IMR-90 (cell line): ENCODE measurements around the gene IMP3. TPM values are rescaled to one million over a fixed set of nuclear protein-coding genes. Genes with fewer than 3 reads are reported as not detected.

Experiments
- ATAC-seq: fragments of 200-7000 bp; cut with Tn5 transposase; 2 replicates; pipeline ENCODE4 v1.9.1; 2020; ENCODE audit warnings: low read depth, mild to moderate bottlenecking, moderate library complexity
- BruUV-seq: library from RNA; stranded (reverse); fragments of 400-500 nt; replicated peaks from 2 replicates; lab custom pipeline; 2021; lab: Mats Ljungman, UMichigan
- CTCF ChIA-PET: fragments of 300-600 bp; formaldehyde crosslinking; extraction: SDS; loops from one replicate; lab custom pipeline; 2021; ENCODE audit warnings: antibody characterized with exemption; lab: Yijun Ruan, JAX
- POLR2A ChIA-PET: fragments of 300-600 bp; sonication (Branson Sonifier 250); formaldehyde crosslinking; loops from one replicate; lab custom pipeline; 2022; ENCODE audit warnings: antibody characterized with exemption; ENCODE audit not compliant: unreplicated experiment; lab: Charles Lee
- DNase-seq: peaks from one replicate; pipeline ENCODE4 v3.0.0; 2013
- H2AFZ ChIP-seq: replicated peaks from 2 replicates; pipeline ENCODE3; 2013; ENCODE audit warnings: low read length, mild to moderate bottlenecking; ENCODE audit not compliant: poor library complexity
- H2AK5ac ChIP-seq: 2 replicates; pipeline ENCODE4 v1.6.1; 2013; ENCODE audit warnings: low read depth, low read length, inconsistent platforms
- H2AK9ac ChIP-seq: replicated peaks from 2 replicates; pipeline ENCODE3; 2013; ENCODE audit warnings: mild to moderate bottlenecking, low read depth, low read length, moderate library complexity; ENCODE audit not compliant: poor library complexity
- H2BK120ac ChIP-seq: 2 replicates; pipeline ENCODE4 v1.6.1; 2013; ENCODE audit warnings: low read depth, low read length, inconsistent platforms
- H2BK15ac ChIP-seq: 3 replicates; pipeline ENCODE4 v1.6.1; 2013; ENCODE audit warnings: low read depth, low read length, inconsistent platforms
- H2BK20ac ChIP-seq: 2 replicates; pipeline ENCODE4 v1.6.1; 2013; ENCODE audit warnings: low read depth, mild to moderate bottlenecking, inconsistent platforms, low read length, moderate library complexity
- H2BK5ac ChIP-seq: 2 replicates; pipeline ENCODE4 v1.6.1; 2013; ENCODE audit warnings: mild to moderate bottlenecking, low read depth, low read length, inconsistent platforms; ENCODE audit not compliant: poor library complexity, severe bottlenecking
- H3K14ac ChIP-seq: replicated peaks from 2 replicates; pipeline ENCODE4 v1.6.1; 2013; ENCODE audit warnings: low read depth, low read length, inconsistent platforms
- H3K18ac ChIP-seq: 2 replicates; pipeline ENCODE4 v1.6.1; 2013; ENCODE audit warnings: low read depth, low read length, control low read depth
- H3K23ac ChIP-seq: 2 replicates; pipeline ENCODE4 v1.6.1; 2013; ENCODE audit warnings: low read depth, low read length, inconsistent platforms
- H3K27ac ChIP-seq: 2 replicates; pipeline ENCODE4 v1.5.1; 2013; ENCODE audit warnings: mild to moderate bottlenecking, control low read depth, low read length; ENCODE audit not compliant: insufficient read depth
- H3K27me3 ChIP-seq: 2 replicates; pipeline ENCODE4 v1.6.1; 2013; ENCODE audit warnings: low read length; ENCODE audit not compliant: control insufficient read depth, insufficient read depth
- H3K36me3 ChIP-seq: 2 replicates; pipeline ENCODE4 v1.6.1; 2013; ENCODE audit warnings: low read length, mixed read lengths; ENCODE audit not compliant: control insufficient read depth, insufficient read depth
- H3K4ac ChIP-seq: 2 replicates; pipeline ENCODE4 v1.6.1; 2013; ENCODE audit warnings: low read depth, low read length, inconsistent platforms
- H3K4me1 ChIP-seq: 2 replicates; pipeline ENCODE4 v1.6.1; 2013; ENCODE audit warnings: low read length, mixed read lengths; ENCODE audit not compliant: control insufficient read depth, insufficient read depth
- H3K4me2 ChIP-seq: 2 replicates; pipeline ENCODE4 v1.6.1; 2013; ENCODE audit warnings: low read depth, mild to moderate bottlenecking, control low read depth, low read length, moderate library complexity
- H3K4me3 ChIP-seq: 2 replicates; pipeline ENCODE4 v1.5.1; 2013; ENCODE audit warnings: low read depth, mild to moderate bottlenecking, control low read depth, low read length, moderate library complexity; ENCODE audit not compliant: insufficient read depth
- H3K56ac ChIP-seq: 2 replicates; pipeline ENCODE4 v1.6.1; 2013; ENCODE audit warnings: low read length, inconsistent platforms; ENCODE audit not compliant: insufficient read depth; ENCODE audit errors: extremely low read depth
- H3K79me1 ChIP-seq, 2 experiments: 2 replicates each; pipeline ENCODE4 v1.6.1; 2013; ENCODE audit warnings: low read length in 2 of 2, inconsistent platforms in 1 of 2, low read depth in 1 of 2
- H3K9ac ChIP-seq: 2 replicates; pipeline ENCODE4 v1.6.1; 2013; ENCODE audit warnings: low read depth, low read length, control low read depth
- H3K9me1 ChIP-seq: 2 replicates; pipeline ENCODE4 v1.6.1; 2013; ENCODE audit warnings: low read length, inconsistent platforms; ENCODE audit not compliant: insufficient read depth
- H3K9me3 ChIP-seq: 2 replicates; pipeline ENCODE4 v1.6.1; 2013; ENCODE audit warnings: low read length; ENCODE audit not compliant: control insufficient read depth, insufficient read depth
- H4K20me1 ChIP-seq: 2 replicates; pipeline ENCODE4 v1.6.1; 2013; ENCODE audit warnings: low read length, inconsistent platforms; ENCODE audit not compliant: insufficient read depth
- H4K5ac ChIP-seq: 2 replicates; pipeline ENCODE4 v1.6.1; 2013; ENCODE audit warnings: mild to moderate bottlenecking, low read depth, low read length, control low read depth
- H4K8ac ChIP-seq, 2 experiments: 2 replicates each; pipeline ENCODE4 v1.6.1; 2013; ENCODE audit warnings: low read depth in 2 of 2, low read length in 2 of 2, control low read depth in 1 of 2, inconsistent platforms in 1 of 2
- H4K91ac ChIP-seq: 2 replicates; pipeline ENCODE4 v1.6.1; 2013; ENCODE audit warnings: low read depth, low read length, inconsistent platforms; ENCODE audit not compliant: insufficient read depth
- BHLHE40 ChIP-seq: fragments of 150-350 bp; IDR thresholded peaks from 2 replicates; pipeline ENCODE4 v1.6.1; 2016; ENCODE audit warnings: mild to moderate bottlenecking, low read depth, low read length
- CEBPB ChIP-seq: IDR thresholded peaks from 2 replicates; pipeline ENCODE4 v1.6.1; 2012; ENCODE audit warnings: low read depth, low read length, improper control_type of control experiment
- CHD1 ChIP-seq: IDR thresholded peaks from 2 replicates; pipeline ENCODE4 v1.6.1; 2012; ENCODE audit warnings: low read depth, low read length, improper control_type of control experiment
- MAFK ChIP-seq: IDR thresholded peaks from 2 replicates; pipeline ENCODE4 v1.6.1; 2012; ENCODE audit warnings: low read depth, low read length, improper control_type of control experiment
- MAZ ChIP-seq: IDR thresholded peaks from 2 replicates; pipeline ENCODE4 v1.6.1; 2012; ENCODE audit warnings: low read depth, mild to moderate bottlenecking, low read length, improper control_type of control experiment, moderate library complexity, borderline replicate concordance
- MXI1 ChIP-seq: IDR thresholded peaks from 2 replicates; pipeline ENCODE4 v1.6.1; 2012; ENCODE audit warnings: low read depth, mild to moderate bottlenecking, low read length, moderate library complexity, borderline replicate concordance
- NFE2L2 ChIP-seq: fragments of 150-350 bp; IDR thresholded peaks from 2 replicates; pipeline ENCODE4 v1.6.1; 2016; ENCODE audit warnings: low read depth, mild to moderate bottlenecking, low read length
- POLR2A ChIP-seq: IDR thresholded peaks from 2 replicates; pipeline ENCODE4 v1.6.1; 2012; ENCODE audit warnings: mild to moderate bottlenecking, low read depth, low read length
- RAD21 ChIP-seq: IDR thresholded peaks from 2 replicates; pipeline ENCODE4 v1.6.1; 2012; ENCODE audit warnings: low read length, improper control_type of control experiment
- RCOR1 ChIP-seq: IDR thresholded peaks from 2 replicates; pipeline ENCODE4 v1.6.1; 2012; ENCODE audit warnings: mild to moderate bottlenecking, low read length, improper control_type of control experiment; ENCODE audit not compliant: insufficient replicate concordance
- RFX5 ChIP-seq: IDR thresholded peaks from 2 replicates; pipeline ENCODE4 v1.8.0; 2012; ENCODE audit warnings: low read depth, mild to moderate bottlenecking, low read length, moderate library complexity
- SMC3 ChIP-seq: fragments of 150-350 bp; IDR thresholded peaks from 2 replicates; pipeline ENCODE4 v1.6.1; 2016; ENCODE audit warnings: low read depth, mild to moderate bottlenecking, antibody characterized with exemption, low read length, moderate library complexity
- WGBS, 2 experiments: methylation state at CpG; one replicate each; pipeline versions ENCODE4 v1.1.5 to v1.1.7; 2013; ENCODE audit warnings: missing lambda C conversion rate in 2 of 2; ENCODE audit not compliant: insufficient read length in 1 of 2; ENCODE audit errors: extremely low coverage in 2 of 2; 5-methylcytosine and 5-hydroxymethylcytosine counted together
- dilution Hi-C: fragments of 300-500 bp; cut with HindIII; formaldehyde crosslinking; loops from one replicate; pipeline ENCODE4 v1.14.3; 2018; ENCODE audit warnings: low sequenced_read_pairs; ENCODE audit not compliant: unreplicated experiment
- in situ Hi-C: fragments of 300-500 bp; cut with MboI; formaldehyde crosslinking; loops from 3 replicates; pipeline ENCODE4 v1.14.3; 2019; ENCODE audit warnings: low sequenced_read_pairs, inconsistent platforms, mixed read lengths
- intact Hi-C: fragments of 100-400 bp; cut with micrococcal nuclease; formaldehyde crosslinking; loops from 2 replicates; pipeline ENCODE4 v1.10.0; 2022
- polyA plus RNA-seq, 3 experiments: library from polyadenylated mRNA; depleted of rRNA; stranded (reverse); fragments of >200 nt; gene quantifications; 2 replicates each; pipeline ENCODE4 v1.2.3, GENCODE V29; 2012; ENCODE audit warnings: low replicate concordance in 1 of 3
- total RNA-seq: library from RNA; depleted of rRNA; stranded (reverse); fragments of >200 nt; gene quantifications from 2 replicates; pipeline ENCODE4 v1.2.3, GENCODE V29; 2012
- TF ChIP-seq, protein P1 (sequence below): fragments of 150-350 bp; IDR thresholded peaks from 2 replicates; pipeline ENCODE4 v1.6.1; 2017; ENCODE audit warnings: mild to moderate bottlenecking, antibody characterized with exemption, low read length, low read depth
- TF ChIP-seq, protein P2 (sequence below): fragments of 150-350 bp; IDR thresholded peaks from 2 replicates; pipeline ENCODE4 v1.6.1; 2016; ENCODE audit warnings: low read depth, mild to moderate bottlenecking, low read length, moderate library complexity, borderline replicate concordance

IMP3 gene
- total and polyA plus RNA-seq, 2 of the 4 experiments (the other 2 are of a cell fraction) = 42.1 to 59.3 TPM

DNA sequence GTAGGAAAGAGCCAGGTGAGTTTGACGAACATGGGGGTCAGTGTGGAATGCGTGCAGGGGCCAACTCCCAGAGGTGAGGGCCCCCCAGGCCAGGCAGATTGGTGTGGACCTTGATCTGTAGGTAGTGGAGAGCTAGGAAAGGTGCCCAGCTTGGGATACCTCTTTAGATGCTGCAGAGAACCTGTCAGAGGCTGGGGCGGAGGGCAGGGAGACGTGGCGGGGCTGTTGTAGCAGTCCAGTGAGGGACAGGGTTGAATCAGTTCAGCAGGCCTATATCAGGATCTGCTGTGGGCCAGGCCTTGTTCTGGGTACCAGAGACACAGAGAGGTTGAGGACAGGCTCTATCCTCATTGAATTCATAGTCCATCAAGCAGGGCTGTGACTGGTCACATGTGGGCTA, 16.3 kb upstream of the IMP3 start:
- TF ChIP-seq POLR2A (no peak), CHD1 (no peak), RFX5 (no peak), SMC3 (no peak), NFE2L2 (no peak), RAD21 (no peak), MAZ (no peak), MAFK (no peak), CEBPB (no peak), BHLHE40 (no peak), RCOR1 (no peak), MXI1 (no peak)
- TF ChIP-seq, protein P1, sequence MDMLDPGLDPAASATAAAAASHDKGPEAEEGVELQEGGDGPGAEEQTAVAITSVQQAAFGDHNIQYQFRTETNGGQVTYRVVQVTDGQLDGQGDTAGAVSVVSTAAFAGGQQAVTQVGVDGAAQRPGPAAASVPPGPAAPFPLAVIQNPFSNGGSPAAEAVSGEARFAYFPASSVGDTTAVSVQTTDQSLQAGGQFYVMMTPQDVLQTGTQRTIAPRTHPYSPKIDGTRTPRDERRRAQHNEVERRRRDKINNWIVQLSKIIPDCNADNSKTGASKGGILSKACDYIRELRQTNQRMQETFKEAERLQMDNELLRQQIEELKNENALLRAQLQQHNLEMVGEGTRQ = no peak
- TF ChIP-seq, protein P2, sequence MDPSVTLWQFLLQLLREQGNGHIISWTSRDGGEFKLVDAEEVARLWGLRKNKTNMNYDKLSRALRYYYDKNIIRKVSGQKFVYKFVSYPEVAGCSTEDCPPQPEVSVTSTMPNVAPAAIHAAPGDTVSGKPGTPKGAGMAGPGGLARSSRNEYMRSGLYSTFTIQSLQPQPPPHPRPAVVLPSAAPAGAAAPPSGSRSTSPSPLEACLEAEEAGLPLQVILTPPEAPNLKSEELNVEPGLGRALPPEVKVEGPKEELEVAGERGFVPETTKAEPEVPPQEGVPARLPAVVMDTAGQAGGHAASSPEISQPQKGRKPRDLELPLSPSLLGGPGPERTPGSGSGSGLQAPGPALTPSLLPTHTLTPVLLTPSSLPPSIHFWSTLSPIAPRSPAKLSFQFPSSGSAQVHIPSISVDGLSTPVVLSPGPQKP = no peak
- no peak overlapping the region for H2AFZ ChIP-seq
- no TSS peak for BruUV-seq
- no peaks in the 10 kb centered on the region for H3K9me3 ChIP-seq
- H3K36me3 ChIP-seq = peaks cover 61% of the 10 kb centered on the region
- H3K4ac ChIP-seq = no peak overlapping the region
- no peak overlapping the region for H2AK5ac ChIP-seq
- no peak for DNase-seq
- 100% methylated on average over 2 of the region's 5 CpGs; no CpG with 5 or more reads in 1 of the 2 experiments for WGBS, 2 experiments
- H4K5ac ChIP-seq = no peak overlapping the region
- H2AK9ac ChIP-seq = no peak overlapping the region
- no peak overlapping the region for H2BK20ac ChIP-seq
- H3K18ac ChIP-seq = no peak overlapping the region
- dilution Hi-C loops = no loop called here
- H3K4me1 ChIP-seq = peaks cover 32% of the 10 kb centered on the region
- H3K79me1 ChIP-seq = peaks cover 13 to 92% of the 10 kb centered on the region in 2 experiments
- no peak overlapping the region for H4K91ac ChIP-seq
- intact Hi-C loops = no loop called here
- H3K27me3 ChIP-seq = no peaks in the 10 kb centered on the region
- no peak for ATAC-seq
- no peak overlapping the region for H2BK5ac ChIP-seq
- H3K27ac ChIP-seq = no peak overlapping the region
- H3K4me2 ChIP-seq = no peak overlapping the region
- H2BK15ac ChIP-seq = no peak overlapping the region
- H2BK120ac ChIP-seq = no peak overlapping the region
- CTCF ChIA-PET = no interaction called here
- no peak overlapping the region for H3K23ac ChIP-seq
- no peak overlapping the region for H3K14ac ChIP-seq
- in situ Hi-C loops = no loop called here
- H3K9me1 ChIP-seq = peaks cover 34% of the 10 kb centered on the region
- H3K4me3 ChIP-seq = no peak overlapping the region
- H4K8ac ChIP-seq = no peak overlapping the region
- H3K9ac ChIP-seq = no peak overlapping the region
- peaks cover 77% of the 10 kb centered on the region for H4K20me1 ChIP-seq
- no peak overlapping the region for H3K56ac ChIP-seq
- POLR2A ChIA-PET = no interaction called here
